ENCODE data around the gene ARID1B. TPM values are rescaled to one million over a fixed set of nuclear protein-coding genes. Genes with fewer than 3 reads are reported as not detected.

ARID1B gene
- total and polyA plus RNA-seq, 9 of the 15 experiments (the other 6 are each of a cell fraction or from before 2014, with no cell fraction given): 12.5 to 50.5 (median 25.8) TPM

DNA sequence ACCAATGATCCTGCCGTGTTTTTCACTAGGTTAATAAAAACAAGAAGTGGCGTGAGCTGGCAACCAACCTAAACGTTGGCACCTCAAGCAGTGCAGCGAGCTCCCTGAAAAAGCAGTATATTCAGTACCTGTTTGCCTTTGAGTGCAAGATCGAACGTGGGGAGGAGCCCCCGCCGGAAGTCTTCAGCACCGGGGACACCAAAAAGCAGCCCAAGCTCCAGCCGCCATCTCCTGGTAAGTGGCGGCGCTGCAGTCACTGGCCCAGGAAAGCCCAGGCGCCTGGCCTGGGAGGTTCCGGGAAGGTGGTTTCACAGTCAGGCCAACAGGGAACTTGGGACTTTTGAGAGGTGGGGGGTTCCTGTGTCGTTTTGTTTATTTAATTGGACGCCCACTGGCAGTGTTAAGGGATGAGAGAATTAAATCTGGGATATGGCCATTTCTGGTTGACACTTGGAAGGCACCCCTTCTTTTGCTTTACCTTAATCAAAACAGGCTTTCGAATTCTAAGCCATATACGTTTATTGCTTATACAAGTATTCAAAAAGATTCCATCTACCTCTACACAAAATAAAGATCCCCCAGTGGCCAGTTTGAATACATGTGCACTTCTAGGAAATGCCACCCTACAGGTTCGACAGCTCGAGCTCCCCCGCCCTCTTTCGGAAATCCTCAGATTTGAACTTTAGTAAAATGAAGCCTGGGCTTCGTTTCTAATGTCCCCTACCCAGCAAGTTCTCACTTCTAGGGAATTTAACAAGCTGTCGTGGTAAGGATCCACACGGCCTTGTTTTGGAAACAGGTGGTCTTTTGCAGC is 407.2 kb downstream of the ARID1B start (continued):
- no peak for TF ChIP-seq SIX5 (IDR thresholded peaks at IDR 0.05; ENCODE audit: borderline replicate concordance in 1 of 2, insufficient read depth in 1 of 2, low read depth in 1 of 2, low read length in 2 of 2)
- no peak for TF ChIP-seq RBM25 (IDR thresholded peaks at IDR 0.05; ENCODE audit: low read depth, low read length, severe bottlenecking)
- TF ChIP-seq, protein P1, sequence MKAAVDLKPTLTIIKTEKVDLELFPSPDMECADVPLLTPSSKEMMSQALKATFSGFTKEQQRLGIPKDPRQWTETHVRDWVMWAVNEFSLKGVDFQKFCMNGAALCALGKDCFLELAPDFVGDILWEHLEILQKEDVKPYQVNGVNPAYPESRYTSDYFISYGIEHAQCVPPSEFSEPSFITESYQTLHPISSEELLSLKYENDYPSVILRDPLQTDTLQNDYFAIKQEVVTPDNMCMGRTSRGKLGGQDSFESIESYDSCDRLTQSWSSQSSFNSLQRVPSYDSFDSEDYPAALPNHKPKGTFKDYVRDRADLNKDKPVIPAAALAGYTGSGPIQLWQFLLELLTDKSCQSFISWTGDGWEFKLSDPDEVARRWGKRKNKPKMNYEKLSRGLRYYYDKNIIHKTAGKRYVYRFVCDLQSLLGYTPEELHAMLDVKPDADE (conservative IDR thresholded peaks at IDR 0.05; ENCODE audit: control insufficient read depth, low read depth, low read length): 0 out of 2 replicates have a peak, but pooled peaks have one; percentile 3
- TF ChIP-seq ZKSCAN1 (IDR thresholded peaks at IDR 0.05; ENCODE audit: low read depth, low read length): 0 out of 2 replicates have a peak, but pooled peaks have one; percentile 40
- no peak for TF ChIP-seq ZNF184 (CRISPR knock-in tag; IDR thresholded peaks at IDR 0.05)
- TF ChIP-seq ELF1 (tag; IDR thresholded peaks at IDR 0.05): peak; percentile 47
- peak in 1 of 2 experiments; percentile 29; a peak in 1 of 3 replicates for TF ChIP-seq CBX3 (IDR thresholded peaks at IDR 0.05; ENCODE audit: borderline replicate concordance in 1 of 2, low read length in 2 of 2)
- TF ChIP-seq CAMTA2 (CRISPR knock-in tag; conservative IDR thresholded peaks at IDR 0.05): no peak
- no peak for TF ChIP-seq HDAC6 (IDR thresholded peaks at IDR 0.05; ENCODE audit: low read depth, low read length)
- TF ChIP-seq, protein P2, sequence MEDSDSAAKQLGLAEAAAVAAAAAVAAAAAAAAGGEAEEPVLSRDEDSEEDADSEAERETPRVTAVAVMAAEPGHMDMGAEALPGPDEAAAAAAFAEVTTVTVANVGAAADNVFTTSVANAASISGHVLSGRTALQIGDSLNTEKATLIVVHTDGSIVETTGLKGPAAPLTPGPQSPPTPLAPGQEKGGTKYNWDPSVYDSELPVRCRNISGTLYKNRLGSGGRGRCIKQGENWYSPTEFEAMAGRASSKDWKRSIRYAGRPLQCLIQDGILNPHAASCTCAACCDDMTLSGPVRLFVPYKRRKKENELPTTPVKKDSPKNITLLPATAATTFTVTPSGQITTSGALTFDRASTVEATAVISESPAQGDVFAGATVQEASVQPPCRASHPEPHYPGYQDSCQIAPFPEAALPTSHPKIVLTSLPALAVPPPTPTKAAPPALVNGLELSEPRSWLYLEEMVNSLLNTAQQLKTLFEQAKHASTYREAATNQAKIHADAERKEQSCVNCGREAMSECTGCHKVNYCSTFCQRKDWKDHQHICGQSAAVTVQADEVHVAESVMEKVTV (CRISPR knock-in tag; IDR thresholded peaks at IDR 0.05): peak; percentile 82
- 0 out of 2 replicates have a peak, but pooled peaks have one; percentile 34 for TF ChIP-seq XRCC5 (IDR thresholded peaks at IDR 0.05; ENCODE audit: low read depth, low read length)
- no peak for TF ChIP-seq DACH1 (IDR thresholded peaks at IDR 0.05; ENCODE audit: partially characterized antibody)
- peak; percentile 66; the same call in 1 of the 2 replicates for TF ChIP-seq RB1 (IDR thresholded peaks at IDR 0.05; ENCODE audit: low read depth)
- 0 out of 4 replicates have a peak, but pooled peaks of 1 of the 2 experiments have one; percentile 7 for TF ChIP-seq TEAD1 (CRISPR knock-in tag; IDR thresholded peaks at IDR 0.05)
- peak; percentile 91; the same call in 1 of the 2 replicates for TF ChIP-seq STAG1 (CRISPR knock-in tag; IDR thresholded peaks at IDR 0.05; ENCODE audit: borderline replicate concordance)
- TF ChIP-seq ZNF23 (CRISPR knock-in tag; IDR thresholded peaks at IDR 0.05): no peak
- TF ChIP-seq YY1 (IDR thresholded peaks at IDR 0.05; ENCODE audit: borderline replicate concordance in 1 of 3, control insufficient read depth in 1 of 3, extremely low read depth in 1 of 3, insufficient read depth in 3 of 3, insufficient read length in 1 of 3, insufficient replicate concordance in 2 of 3, low read depth in 1 of 3, low read length in 2 of 3): peak in 1 of 3 experiments; percentile 15
- TF ChIP-seq BDP1 (IDR thresholded peaks at IDR 0.05; ENCODE audit: insufficient read depth, insufficient read length): no peak
- TF ChIP-seq, protein P3, sequence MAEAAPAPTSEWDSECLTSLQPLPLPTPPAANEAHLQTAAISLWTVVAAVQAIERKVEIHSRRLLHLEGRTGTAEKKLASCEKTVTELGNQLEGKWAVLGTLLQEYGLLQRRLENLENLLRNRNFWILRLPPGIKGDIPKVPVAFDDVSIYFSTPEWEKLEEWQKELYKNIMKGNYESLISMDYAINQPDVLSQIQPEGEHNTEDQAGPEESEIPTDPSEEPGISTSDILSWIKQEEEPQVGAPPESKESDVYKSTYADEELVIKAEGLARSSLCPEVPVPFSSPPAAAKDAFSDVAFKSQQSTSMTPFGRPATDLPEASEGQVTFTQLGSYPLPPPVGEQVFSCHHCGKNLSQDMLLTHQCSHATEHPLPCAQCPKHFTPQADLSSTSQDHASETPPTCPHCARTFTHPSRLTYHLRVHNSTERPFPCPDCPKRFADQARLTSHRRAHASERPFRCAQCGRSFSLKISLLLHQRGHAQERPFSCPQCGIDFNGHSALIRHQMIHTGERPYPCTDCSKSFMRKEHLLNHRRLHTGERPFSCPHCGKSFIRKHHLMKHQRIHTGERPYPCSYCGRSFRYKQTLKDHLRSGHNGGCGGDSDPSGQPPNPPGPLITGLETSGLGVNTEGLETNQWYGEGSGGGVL (CRISPR knock-in tag; IDR thresholded peaks at IDR 0.05): no peak
- TF ChIP-seq ZBTB7A (IDR thresholded peaks at IDR 0.05; ENCODE audit: borderline replicate concordance, control insufficient read depth, low read depth, low read length): peak; percentile 43; the same call in 1 of the 2 replicates
- peak; percentile 17 for TF ChIP-seq ZFP36 (IDR thresholded peaks at IDR 0.05; ENCODE audit: low read depth, low read length, partially characterized antibody)
- TF ChIP-seq CC2D1A (IDR thresholded peaks at IDR 0.05): peak; percentile 76; the same call in 1 of the 2 replicates
